NCI-H2196 treated with DMSO at 0.1 percent for 48 hours (cell line): ENCODE results near the gene ENOPH1.
A peak's percentile ranks its signal among the peaks of the same experiment; 100 is the strongest.
"Not testable (repeated sequence)": the region's sequence is repeated elsewhere in the genome, so short reads cannot be mapped to it uniquely, and the experiment has no call there.

ENCODE experiments used
- DNase-seq: peaks from one replicate; lab custom pipeline; 2025; ENCODE audit not compliant: unreplicated experiment; lab: John Stamatoyannopoulos, UW

ENOPH1 gene

DNA sequence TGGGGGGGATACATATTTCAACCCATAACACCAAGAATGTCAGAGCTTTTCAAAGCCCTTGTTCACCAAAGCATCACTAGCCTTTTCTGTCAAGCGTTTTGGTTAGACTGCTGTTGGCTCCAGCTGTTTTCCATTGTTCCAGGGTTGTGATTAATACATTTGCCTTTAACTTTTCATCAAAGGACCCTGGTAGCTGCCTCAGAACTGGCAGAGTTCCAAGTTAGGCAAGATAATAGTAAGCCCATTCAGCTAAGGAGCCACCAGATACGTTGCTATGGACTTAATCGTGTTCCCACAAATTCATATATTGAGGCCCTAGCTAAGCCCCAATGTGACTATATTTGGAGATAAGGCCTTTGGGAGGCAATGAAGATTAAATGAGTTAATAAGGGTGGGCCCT is 37.1 kb downstream of the ENOPH1 start:
- no peak for DNase-seq

GRCh38 chr4:82469791-82470345 is 39.5 kb downstream of the ENOPH1 start:
- DNase-seq: no peak

- not testable (repeated sequence) for DNase-seq
Observed at GRCh38 chr4:82473080-82473479, 42.7 kb downstream of the ENOPH1 start.

DNA sequence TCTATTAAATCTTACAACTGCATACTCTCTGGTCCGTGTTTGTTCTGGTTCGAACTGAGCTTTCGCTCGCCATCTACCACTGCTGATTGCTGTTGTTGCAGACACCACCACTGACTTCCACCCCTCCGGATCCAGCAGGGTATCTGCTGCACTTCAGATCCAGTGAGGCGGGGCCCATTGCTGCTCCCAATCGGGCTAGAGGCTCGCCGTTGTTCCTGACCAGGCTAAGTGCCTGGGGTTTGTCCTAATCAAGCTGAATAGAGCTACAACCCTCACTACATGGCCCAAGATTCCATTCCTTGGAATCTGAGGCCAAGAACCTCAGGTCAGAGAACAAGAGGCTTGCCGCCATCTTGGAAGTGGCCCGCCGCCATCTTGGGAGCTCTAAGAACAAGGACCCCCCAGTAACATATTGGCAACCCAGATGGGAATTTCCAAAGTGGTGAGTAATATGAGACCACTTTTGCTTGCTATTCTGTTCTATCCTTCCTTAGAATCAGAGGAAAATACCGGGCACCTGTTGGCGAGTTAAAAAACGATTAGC is 43.3 kb downstream of the ENOPH1 start:
- DNase-seq: no peak

DNA sequence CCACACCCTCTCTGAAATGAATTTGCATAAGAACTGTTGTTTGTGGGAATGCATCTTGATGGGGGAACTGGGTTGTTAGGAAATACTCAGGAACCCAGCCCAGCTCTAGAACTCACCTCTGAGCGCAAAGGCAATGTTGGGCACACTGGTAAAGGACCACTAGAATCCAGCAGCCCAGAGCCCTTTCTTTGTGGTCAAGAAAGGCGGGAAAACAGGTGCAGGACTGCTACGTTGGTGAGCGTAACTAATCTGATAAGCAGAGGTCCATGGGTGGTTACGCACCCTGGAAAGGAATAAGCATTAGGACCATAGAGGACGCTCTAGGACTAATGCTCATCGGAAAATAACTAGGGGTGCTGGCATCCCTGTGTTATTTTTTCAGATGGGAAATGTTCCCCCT is 45.5 kb downstream of the ENOPH1 start:
- DNase-seq: not testable (repeated sequence)

- not testable (repeated sequence) for DNase-seq
Observed at GRCh38 chr4:82477469-82477868, 47.1 kb downstream of the ENOPH1 start.

DNA sequence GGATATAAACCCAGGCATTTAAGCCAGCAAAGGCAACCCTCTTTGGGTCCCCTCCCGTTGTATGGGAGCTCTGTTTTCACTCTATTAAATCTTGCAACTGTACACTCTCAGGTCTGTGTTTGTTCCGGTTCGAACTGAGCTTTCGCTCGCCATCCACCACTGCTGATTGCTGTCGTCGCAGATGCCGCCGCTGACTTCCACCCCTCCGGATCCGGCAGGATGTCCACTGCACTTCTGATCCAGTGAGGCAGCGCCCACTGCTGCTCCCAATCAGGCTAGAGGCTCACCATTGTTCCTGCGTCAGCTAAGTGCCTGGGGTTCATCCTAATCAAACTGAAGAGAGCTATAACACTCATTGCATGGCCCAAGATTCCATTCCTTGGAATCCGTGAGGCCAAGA is 49.2 kb downstream of the ENOPH1 start:
- DNase-seq: no peak

- DNase-seq: no peak
Observed at GRCh38 chr4:82480771-82481505, 50.5 kb downstream of the ENOPH1 start.

DNA sequence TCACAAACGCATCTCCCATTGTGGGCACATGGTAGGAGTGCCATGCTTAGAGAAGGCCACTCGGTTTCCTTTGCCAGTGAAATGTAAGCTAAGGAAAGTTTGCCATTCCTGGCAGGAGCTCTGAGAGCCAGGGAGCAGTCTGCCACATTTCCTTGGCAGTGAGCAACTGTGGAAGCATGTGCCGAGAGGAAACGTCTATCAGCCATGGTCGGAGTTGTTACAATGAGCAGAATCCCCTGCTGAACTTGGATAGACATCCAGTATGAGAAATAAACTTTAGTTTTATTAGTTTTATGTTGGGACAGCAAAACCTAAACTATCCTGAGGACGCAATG is 51.1 kb downstream of the ENOPH1 start:
- no peak for DNase-seq

- DNase-seq: no peak
Observed at GRCh38 chr4:82482387-82482786, 52.0 kb downstream of the ENOPH1 start.

DNA sequence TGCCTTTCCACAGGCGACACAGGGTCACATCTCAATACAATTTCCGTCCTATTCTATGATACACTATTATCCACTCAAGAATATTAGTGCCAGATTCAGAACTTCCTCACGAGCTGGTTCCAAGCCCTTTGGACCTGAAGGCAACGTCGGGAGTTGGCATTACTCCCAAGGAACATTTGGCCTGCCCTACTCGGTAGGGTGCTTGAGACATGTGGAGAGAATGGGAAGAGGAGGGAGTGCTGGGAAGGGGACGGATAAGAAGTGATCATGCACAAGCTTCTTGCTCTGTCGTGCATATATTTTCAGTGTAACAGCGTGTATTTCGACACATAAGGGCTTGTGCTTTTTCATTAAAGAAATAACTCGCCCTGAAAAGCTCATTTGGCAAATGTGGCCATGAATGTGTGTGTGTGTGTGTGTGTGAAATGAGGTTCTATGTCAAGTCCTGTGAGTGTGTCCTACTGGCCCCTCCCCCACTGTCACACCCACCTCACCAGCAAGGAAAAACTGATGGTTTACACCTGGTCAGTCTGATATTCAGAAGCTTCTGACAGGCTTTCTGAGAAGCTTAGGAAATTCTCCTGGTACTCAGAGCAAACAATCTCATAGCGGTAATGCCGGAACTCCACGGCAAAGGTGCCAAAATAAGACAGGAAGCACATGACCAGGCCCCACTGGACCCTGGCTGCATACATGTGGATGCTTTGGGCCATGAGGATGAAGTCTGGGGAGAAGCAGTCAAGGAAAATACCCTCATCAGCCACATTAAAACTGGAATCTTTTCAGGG is 54.8 kb downstream of the ENOPH1 start:
- DNase-seq: no peak

DNA sequence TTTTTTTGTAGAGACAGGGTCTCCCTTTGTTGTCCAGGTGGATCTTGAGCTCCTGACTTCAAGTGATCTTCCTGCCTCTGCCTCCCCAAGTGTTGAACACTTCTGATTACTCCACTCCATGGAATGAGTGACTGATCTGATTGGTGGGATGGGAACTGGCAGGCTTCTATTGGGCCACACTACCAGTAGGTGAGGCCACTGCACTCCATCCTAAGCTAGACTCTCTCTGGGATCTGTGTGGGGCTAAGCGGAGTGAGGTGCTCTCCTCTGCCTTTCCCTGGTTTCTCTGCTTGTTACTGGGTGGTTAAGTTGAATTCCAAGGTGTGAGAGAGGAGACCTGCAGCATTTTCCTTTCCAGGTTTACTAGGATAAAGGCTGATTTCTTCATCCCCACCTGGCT is 58.7 kb downstream of the ENOPH1 start:
- no peak for DNase-seq

DNA sequence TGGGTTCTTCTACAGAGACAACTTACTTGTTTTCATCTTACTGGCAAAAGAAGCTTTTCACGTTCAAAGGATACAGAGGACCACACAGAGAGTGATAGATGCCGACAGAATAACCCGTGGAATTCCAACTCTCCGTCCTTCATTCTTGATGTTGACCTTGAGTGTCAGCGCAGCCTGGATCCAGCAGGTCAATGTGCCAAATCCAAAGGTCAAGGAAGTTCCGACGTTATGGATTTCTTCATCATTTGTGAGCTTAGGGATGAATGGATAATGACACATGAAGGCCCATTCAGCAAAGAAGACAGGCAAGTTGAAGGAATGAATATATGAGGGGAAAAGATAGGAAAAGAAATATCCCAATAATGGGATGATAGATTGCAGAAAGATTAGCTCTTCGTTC is 59.6 kb downstream of the ENOPH1 start:
- no peak for DNase-seq

- DNase-seq: peak; percentile 69
Observed at GRCh38 chr4:82491251-82491960, 61.0 kb downstream of the ENOPH1 start.

DNA sequence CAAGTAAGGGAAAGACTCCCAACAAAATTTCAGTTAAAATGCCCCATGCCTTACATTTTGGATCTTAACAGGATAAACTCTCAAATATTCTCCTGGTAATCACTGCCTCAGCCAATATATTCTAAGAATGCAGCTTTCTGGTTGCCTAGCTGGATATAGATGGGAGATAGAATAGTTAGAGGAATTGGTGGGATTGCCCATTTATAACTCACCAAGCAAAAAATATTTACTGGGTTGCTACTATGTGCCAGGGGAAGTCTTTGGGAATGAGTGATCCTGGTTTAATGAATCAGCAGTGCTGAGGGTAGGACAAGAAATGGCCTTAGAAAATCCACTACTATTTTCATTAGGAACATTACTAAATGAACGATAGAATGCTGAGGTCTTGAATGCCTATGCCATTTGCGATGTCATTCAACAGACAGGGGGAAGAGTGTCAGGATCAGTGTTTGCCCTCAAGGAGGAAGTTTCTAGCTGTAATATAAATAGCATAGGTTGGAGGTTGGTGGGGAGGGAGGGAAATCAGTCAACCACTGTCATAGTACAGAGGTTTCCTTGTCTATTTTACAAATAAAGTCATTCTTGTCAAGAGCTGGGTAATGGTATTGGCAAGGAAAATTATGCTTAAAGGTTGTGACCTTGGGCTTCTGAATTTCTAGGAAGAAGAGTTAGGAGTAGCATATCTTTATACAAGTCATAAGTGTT is 63.5 kb downstream of the ENOPH1 start:
- no peak for DNase-seq

DNA sequence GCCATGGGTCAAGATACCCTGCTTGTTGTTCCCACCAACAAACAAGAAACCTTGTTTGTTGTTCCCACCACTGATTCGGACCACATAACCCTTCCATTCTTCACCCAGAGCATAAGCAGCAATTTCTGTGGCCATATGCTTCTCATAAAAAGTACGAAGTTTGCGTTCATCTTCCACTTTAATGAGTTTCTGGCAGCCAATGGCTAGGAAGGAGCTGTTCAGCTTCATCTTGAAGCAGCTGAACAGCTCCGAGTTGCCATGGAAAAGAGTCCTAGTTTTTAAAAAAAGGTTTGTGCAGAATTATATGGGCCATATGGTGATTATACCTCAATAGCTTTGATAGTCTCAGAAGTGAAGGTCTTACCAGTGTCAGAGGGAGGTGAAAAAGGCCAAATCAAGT is 65.3 kb downstream of the ENOPH1 start:
- DNase-seq: no peak

GRCh38 chr4:82496349-82496748 is 66.0 kb downstream of the ENOPH1 start:
- DNase-seq: no peak

DNA sequence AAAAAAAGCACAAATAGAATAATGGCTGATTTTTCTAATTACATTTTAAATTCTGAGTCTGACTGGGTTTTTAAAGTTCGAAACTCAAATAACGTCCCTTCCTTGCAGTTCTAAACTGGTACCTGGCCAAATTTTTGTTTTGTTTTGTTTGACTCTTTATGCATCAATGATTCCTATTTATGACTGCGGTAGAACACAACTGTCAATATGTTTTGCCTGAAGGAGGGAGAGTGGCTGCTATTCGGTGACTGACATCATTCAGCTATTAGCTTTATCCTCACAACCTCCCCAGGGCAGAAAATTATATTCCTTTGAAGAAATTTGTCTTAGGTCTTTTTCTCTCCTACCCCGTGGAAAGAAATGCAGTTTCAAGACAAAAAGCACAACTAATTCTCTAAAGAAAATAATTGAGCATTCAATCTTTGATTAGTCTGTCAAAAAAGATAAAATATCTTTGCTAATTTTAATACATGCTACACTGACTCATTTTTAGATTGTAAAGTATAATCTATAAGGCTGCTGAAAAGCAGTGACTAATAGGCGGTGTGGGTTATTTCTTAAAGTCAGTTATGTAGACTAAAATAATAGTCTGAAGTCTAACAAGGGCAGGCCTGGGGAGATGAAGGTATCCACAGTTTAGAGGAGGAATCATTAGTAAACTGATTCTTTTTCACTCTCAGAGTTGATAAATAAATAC is 69.5 kb downstream of the ENOPH1 start:
- DNase-seq: no peak

DNA sequence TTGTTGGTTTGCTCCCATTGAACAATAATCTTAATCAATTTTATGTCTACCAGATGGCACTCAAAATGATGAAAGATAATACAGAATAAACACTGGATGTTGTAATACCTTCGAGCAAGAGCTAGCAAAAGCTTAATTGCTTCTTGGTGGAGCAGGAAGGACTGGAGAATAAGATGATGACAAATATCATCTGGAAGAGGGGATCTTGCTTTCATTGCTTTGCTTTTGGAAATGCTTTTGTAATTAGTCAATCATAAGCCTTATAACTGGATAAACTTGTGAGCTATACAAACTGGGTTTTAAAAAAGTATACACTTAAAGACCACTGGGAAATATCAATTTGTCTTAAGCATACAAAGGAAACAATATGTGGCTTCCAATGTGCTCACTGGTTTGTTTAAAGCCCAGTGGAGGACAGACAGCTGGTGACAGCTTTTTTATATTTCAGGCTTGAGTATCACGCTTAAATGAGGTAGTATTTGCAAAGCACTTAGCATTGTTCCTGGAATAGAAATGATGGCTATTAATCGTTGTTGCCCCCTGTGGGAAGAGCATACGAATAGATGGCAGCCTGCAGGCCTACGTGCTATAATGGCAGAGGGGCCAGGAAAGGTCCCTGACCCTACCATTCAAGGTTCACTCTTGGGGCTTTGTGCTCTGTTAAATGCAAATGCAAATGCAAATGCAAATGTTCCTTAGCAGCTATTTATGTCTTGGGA is 70.2 kb downstream of the ENOPH1 start:
- peak; percentile 37 for DNase-seq

- DNase-seq: no peak
Observed at GRCh38 chr4:82501154-82501442, 70.7 kb downstream of the ENOPH1 start.
